IPS-NIHi7 (cell line): ENCODE data around the gene SH3RF2.

ENCODE experiments used
- DNase-seq: peaks from one replicate; pipeline ENCODE4 v3.0.0; 2012; ENCODE audit warnings: mixed read lengths; ENCODE audit errors: extremely low spot score

Gene SH3RF2

GRCh38 chr5:145922059-145922458 lies 14.3 kb upstream of the SH3RF2 start:
- DNase-seq, result no peak

DNA sequence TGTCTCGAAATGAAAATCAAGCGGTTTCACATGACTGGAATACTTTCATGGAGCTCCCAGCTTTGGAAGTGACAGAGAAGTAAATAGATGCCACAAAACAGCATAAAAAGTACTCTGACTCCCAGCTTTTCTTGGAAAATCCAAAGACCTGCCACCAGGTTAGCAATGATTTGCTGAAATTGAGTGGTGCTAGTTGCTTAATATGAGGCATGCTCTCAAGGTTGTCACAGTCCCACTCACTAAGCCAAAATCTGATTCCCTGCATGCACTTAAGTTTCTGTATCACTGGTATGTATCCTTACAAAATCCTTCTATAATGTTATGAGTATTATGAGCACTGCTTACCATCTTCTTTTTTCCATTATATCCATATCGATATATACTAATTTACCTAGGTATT lies 13.0 kb upstream of the SH3RF2 start:
- DNase-seq, result no peak

GRCh38 chr5:145924849-145925248 lies 11.5 kb upstream of the SH3RF2 start:
- DNase-seq, result no peak

GRCh38 chr5:145925353-145925752 lies 11.0 kb upstream of the SH3RF2 start:
- DNase-seq, result no peak

- no peak for DNase-seq
Measured at GRCh38 chr5:145925803-145926202, 10.6 kb upstream of the SH3RF2 start.

- DNase-seq, result no peak
Measured at GRCh38 chr5:145931718-145932117, 4.7 kb upstream of the SH3RF2 start.

- no peak for DNase-seq
Measured at GRCh38 chr5:145934276-145934675, 2.1 kb upstream of the SH3RF2 start.

DNA sequence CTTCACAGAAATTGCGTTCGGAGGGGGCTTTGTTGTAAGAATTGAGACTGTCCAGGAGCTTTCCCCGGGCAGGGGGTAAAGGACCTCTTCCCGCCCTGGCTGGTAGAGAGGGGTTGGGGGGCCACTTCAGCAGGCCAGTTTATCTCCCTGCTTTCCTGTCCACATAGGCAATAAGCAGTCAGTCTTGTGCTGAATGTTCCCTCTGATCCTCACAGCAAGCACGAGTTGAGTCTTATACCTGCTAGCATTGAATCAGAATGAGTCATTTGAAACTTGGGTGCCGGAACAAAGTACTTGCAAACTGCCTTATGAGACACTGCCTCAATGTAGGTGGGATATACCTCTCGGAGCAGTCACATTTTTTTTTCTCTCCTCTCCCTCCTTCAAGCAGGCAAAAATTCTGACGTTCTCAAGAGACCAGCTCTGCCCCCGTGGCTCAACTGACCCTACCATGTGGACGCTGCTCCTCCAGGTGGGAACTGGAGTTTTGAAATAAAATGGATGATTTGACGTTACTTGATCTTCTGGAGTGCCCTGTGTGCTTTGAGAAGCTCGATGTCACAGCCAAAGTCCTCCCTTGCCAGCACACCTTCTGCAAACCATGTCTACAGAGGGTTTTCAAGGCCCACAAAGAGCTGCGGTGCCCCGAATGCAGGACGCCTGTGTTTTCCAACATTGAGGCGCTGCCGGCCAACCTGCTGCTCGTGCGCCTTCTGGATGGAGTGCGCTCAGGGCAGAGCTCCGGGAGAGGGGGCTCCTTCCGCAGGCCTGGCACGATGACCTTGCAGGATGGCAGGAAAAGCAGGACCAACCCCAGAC lies 1.3 kb downstream of the SH3RF2 start:
- DNase-seq, result peak; percentile 58

DNA sequence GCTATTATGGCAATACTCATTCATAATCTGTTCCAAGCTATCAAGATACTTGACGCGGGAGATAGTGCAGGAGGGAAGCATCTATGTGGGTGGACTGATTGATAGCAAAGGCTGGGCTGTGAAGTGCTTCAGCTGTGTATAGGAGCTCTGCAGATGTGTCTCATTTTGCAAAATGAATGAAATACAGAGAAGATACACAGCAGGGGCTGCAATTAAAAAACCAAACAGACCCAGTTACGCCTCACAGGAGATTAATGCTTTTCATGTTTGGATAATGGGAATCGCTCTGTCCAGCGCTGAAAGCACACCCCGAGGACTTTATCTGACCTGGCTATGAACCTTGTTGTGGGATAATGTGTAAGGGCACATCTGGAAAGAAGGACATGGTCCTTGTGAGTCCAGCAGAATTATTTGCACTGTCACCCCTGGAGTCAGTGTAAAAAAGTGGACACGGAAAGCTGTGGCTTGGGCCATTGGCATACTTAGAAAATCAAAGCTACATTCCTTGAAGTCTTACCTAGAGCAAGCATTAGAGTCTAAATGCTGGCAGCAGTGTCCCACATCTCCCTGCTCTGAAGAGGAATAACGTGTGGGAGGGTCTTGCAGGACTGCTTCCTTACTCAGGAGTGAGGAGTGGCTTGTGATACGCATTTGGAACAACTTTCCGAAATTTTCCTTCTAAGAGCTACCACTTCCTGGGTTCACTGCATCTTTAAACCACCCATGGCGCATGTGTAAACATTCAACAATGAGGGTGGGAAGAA lies 2.6 kb downstream of the SH3RF2 start:
- no peak for DNase-seq

DNA sequence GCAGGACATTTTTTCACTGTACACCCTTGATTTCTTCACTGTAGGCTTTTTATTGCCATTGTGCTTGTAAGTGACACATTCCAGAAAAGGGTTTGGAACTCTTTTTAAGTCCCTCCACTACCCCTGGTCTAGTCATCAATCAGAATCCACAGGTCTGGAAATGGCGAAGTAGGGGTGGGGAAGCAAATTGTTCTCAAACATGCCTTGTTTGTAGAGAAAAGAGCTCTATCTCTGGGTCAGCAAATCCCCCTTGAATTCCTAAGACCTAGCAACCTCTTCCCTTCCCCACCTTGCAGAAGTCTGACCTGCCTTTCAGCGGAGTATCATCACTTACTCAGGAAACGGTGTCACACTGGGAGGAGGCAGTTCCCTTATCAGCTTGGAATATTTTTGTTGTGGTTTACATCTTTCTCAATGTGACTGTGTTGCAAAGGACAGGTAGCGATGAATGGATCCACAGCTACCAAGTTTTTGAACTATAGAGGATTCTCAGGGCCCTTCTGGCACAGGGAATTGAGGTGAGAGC lies 3.2 kb downstream of the SH3RF2 start:
- DNase-seq, result no peak

DNA sequence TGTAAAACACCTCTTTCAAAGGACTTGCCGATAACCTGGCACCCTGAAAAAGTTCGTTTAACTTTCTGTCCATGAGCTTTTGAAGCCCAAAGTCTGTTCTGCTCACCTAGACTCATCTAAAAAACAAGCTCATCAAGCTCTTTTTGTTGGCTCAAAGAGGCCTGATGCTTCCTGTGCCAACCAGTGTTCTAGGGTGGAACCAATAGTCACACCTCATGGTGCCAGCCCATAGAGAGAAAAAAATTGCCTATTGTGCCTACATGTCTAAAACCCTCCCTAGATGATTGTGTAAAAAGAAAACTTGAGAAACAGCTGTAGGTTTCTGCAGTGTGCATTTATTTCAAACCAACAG lies 4.7 kb downstream of the SH3RF2 start:
- no peak for DNase-seq

DNA sequence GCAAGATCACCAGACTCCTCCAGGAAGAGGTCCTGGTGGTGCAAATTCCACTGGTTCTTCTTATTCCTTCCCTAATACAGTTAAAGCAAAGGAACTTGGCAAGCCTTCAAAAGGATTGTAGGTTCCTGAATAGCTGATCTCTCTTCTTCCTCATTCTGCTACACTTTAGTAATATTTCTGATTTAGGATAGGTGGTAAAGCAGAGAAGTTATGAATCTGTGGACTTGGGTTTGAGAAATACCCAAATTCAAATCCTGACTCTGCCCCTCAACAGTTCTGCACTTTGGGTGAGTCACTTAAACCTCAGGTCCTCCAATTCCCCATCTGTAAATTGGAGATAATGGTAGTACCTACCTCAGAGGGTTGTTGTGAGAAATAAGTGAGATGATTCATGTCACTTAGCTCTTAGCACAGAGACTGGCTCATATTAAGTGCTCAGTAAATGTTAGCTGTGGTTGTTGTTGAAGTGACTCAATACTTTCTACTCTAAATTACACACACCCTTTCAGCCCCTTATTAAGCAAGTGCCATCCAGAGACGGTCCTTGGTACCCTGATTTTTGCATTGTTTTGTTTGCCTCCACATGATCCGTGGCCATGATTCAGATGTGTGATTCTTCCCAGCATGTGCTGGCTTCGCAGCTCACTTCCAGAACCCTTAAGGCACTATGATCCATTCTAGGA lies 5.2 kb downstream of the SH3RF2 start:
- no peak for DNase-seq

GRCh38 chr5:145942201-145942600 lies 5.8 kb downstream of the SH3RF2 start:
- DNase-seq, result no peak

- no peak for DNase-seq
Measured at GRCh38 chr5:145942749-145943148, 6.4 kb downstream of the SH3RF2 start.

- DNase-seq, result no peak
Measured at GRCh38 chr5:145943674-145944121, 7.3 kb downstream of the SH3RF2 start.

- no peak for DNase-seq
Measured at GRCh38 chr5:145944328-145944727, 8.0 kb downstream of the SH3RF2 start.

DNA sequence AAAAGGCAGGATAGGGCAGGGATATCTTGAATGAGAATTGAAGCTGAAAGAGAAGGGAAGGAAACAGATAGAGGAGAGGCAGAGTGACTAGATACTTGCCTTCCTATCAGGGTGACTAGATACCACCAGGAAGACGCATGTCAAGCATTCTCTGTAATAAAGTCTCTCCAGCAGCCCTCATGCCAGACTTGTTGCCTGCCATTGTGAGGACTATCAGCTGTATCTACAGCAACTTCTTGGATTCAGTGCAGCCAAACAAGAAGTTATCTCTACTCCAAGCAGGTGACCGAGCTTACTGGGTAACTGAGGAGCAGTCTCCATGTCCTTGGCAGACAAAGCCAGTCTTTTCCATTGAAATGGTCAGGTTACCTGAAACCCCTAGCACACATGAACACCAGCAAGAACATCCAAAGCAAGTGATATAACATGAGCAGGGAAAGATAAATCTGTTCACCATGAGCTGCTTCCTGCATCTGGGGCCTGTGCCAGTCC lies 9.3 kb downstream of the SH3RF2 start:
- DNase-seq, result no peak

- DNase-seq, result no peak
Measured at GRCh38 chr5:145946112-145946861, 9.9 kb downstream of the SH3RF2 start.

DNA sequence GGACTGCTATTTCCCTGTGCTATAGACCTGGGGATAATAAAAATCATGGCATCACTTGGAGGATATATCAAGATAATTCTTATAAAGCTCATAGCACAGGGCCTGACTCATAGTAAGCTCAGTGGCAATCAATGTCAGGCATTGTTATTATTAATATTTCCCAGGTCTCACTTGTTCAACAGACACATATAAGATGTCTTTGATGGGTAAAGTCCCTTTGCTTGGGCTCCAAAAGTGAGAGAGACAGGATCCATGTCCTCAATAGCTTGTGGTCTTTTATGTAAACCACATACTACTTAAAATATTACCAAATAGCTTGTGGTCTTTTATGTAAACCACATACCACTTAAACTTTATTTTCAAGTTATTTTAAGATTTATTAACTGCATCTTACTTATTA lies 11.2 kb downstream of the SH3RF2 start:
- DNase-seq, result no peak

DNA sequence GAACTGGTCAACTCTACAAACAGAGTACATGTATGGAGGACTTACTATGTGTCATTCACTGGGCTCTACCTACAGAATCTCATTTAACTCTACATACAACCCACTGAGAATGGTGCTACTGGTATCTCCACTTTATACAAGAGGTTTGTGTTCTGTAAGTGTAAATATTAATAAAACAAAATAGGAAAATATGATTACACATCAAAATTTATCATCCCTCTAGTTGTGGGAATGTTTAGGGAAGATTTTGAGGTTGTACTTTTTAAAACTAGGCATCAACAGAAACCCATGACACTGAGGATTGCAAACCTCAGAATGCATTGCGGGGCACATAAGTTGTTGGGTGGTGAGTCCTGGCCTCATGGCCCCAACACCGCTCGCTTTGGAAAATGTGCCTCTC lies 11.7 kb downstream of the SH3RF2 start:
- DNase-seq, result no peak

- DNase-seq, result no peak
Measured at GRCh38 chr5:145948921-145949320, 12.5 kb downstream of the SH3RF2 start.
